Stimulated activated naive CD8-positive, alpha-beta T cell treated with anti-CD3 and anti-CD28 coated beads, Interleukin-15, Interleukin-2, amounts not matched to agents 100 ng/mL and 50 ng/mL, for 24 hours (primary cell): Measurements from ENCODE around the gene GNPDA2.

Experiments used
- H3K27ac Mint-ChIP-seq: one replicate; pipeline ENCODE4 v1.8.0; 2021; ENCODE audit warnings: mild to moderate bottlenecking, mixed read lengths
- H3K27me3 Mint-ChIP-seq: one replicate; pipeline ENCODE4 v1.8.0; 2021; ENCODE audit warnings: mixed read lengths
- H3K36me3 Mint-ChIP-seq: one replicate; pipeline ENCODE4 v1.8.0; 2021; ENCODE audit warnings: low read depth, mixed read lengths
- H3K4me1 Mint-ChIP-seq: one replicate; pipeline ENCODE4 v1.8.0; 2021; ENCODE audit warnings: low read depth, mixed read lengths
- H3K4me3 Mint-ChIP-seq: one replicate; pipeline ENCODE4 v1.8.0; 2021; ENCODE audit warnings: mild to moderate bottlenecking, mixed read lengths
- H3K9me3 Mint-ChIP-seq: one replicate; pipeline ENCODE4 v1.8.0; 2021; ENCODE audit warnings: mixed read lengths

Gene GNPDA2

DNA sequence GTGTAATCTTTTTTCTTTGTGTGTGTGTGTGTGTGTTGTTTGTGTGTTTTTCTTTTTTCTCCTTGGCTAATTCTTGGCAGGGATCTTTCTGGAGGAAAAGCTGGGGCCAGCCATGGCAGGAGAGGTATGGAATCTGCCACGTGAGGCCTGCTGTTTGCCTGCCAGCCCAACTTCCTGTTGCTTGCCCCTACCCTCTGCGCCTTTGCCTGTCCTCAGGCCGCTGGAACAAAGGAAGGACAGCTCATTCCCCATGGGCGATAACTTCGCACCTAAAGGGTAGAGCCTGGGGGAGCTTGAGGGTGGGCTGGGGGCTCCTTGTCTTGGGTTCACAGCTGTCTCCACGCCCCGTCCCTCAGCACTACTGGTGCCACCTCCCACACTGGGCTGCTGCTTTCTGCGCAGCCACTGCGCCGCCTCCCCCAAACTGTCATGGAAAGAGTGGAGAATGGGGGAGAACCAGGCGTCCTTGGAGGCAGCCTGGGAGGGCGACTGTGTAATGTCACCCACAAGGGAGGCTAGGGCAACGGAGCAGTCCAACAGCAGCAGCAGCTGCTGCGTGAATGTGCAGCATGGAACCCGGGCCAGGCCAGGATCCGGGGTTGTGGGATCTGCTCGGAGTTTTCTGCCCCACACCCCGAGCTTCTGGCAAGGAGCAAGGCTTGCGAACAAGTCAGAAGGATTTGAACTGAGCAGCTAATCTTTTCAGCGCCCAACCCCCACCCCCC is 62.7 kb downstream of the GNPDA2 start:
- Mint-ChIP-seq H3K4me3 (no peak overlapping the region), H3K9me3 (no peaks in the 10 kb centered on the region), H3K4me1 (no peaks in the 10 kb centered on the region)

DNA sequence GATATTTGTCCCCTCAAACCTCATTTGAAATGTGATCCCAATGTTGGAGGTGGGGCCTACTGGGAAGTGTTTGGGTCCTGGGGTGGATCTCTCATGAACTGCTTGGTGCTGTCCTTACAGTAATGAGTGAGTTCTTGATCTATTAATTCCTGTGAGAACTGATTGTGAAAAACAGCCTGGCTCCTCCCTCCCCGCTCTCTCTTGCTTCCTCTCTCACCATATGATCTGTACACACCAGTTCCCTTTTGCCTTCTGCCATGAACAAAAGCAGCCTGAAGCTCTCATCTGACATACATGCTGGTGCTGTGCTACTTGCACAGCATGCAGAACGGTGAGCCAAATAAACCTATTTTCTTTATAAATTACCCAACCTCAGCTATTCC is 63.7 kb downstream of the GNPDA2 start:
- Mint-ChIP-seq H3K27me3 (peaks cover 8% of the 10 kb centered on the region), H3K36me3 (no peaks in the 10 kb centered on the region), H3K4me1 (no peaks in the 10 kb centered on the region)

More for the DNA sequence above, 62.7 kb downstream of the GNPDA2 start:
- no peaks in the 10 kb centered on the region for H3K36me3 Mint-ChIP-seq
- H3K27me3 Mint-ChIP-seq = peaks cover 15% of the 10 kb centered on the region
- H3K27ac Mint-ChIP-seq = no peak overlapping the region

DNA sequence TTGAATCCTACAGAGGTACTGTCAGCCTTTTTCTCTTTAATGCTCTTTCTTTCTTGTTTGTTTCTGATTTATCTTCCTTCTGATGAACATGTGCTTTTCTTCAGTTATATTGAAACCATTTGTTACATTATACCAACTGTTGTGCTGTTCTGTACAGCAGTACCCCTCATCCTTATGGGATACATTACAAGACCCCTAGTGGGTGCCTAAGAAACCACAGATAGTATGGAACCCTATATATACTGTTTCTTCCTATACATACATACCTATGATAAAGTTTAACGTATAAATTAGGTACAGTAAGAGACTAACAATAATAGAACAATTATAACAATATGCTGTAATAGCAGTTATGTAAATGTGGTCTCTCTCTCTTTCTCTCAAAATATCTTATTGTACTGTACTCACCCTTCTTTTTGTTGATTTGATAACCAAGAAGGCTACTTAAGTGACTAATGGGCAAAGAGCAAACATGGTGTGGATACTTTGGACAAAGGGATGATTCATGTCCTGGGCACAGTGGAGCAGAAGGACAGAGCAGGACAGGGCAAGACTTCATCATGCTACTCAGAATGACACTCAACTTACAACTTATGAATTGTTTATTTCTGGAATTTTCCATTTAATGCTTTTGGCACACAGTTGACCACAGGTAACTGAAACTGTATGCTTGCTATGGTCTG is 64.3 kb downstream of the GNPDA2 start:
- no peaks in the 10 kb centered on the region for H3K36me3 Mint-ChIP-seq
- peaks cover 3% of the 10 kb centered on the region for H3K27me3 Mint-ChIP-seq
- no peaks in the 10 kb centered on the region for H3K9me3 Mint-ChIP-seq
- H3K4me1 Mint-ChIP-seq = no peaks in the 10 kb centered on the region
- H3K27ac Mint-ChIP-seq = no peak overlapping the region
- no peak overlapping the region for H3K4me3 Mint-ChIP-seq

More for the DNA sequence above, 63.7 kb downstream of the GNPDA2 start:
- Mint-ChIP-seq H3K27ac (no peak overlapping the region), H3K9me3 (no peaks in the 10 kb centered on the region), H3K4me3 (no peak overlapping the region)

DNA sequence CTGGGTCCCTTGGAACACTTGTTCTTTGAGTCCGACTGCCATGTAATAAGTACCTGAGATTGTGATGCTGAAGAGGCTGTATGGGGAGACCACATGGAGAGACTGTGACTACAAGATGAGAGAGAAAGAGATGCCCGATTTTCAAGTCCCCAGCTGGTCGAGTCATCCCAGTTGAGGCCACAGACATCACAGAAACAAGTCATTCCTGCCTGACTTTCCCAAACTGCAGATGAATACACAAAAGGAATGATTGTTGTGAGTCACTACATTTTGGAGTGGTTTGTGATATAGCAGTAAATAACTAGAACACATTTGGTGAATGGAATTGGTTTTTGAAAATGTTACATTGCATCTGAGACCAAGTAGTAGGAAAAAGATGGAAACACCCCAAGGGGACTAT is 66.0 kb downstream of the GNPDA2 start:
- H3K4me3 Mint-ChIP-seq = no peak overlapping the region
- H3K27me3 Mint-ChIP-seq = peaks cover 3% of the 10 kb centered on the region
- no peak overlapping the region for H3K27ac Mint-ChIP-seq
- no peaks in the 10 kb centered on the region for H3K36me3 Mint-ChIP-seq
- H3K4me1 Mint-ChIP-seq = no peaks in the 10 kb centered on the region
- no peaks in the 10 kb centered on the region for H3K9me3 Mint-ChIP-seq

DNA sequence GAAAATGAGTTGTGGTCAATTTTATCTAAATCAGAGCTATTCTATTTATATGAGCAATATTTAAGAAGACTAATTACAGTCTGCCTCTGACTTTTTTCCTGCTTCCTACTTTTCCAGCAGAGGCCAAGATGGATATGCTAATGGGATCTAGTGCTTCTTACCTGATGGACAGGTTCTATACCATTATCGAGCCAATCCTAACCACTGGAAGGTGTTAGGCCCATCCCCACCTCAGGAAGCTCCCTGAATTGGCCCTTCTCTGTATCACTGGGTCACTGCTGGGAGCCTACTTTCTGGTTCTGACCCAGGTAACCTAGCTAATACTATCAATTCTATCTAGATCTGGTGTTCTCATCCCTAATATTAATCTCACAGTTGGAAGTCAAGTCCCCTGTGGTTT is 74.4 kb downstream of the GNPDA2 start:
- H3K9me3 Mint-ChIP-seq = no peaks in the 10 kb centered on the region

More for the DNA sequence above, 74.4 kb downstream of the GNPDA2 start:
- no peaks in the 10 kb centered on the region for H3K36me3 Mint-ChIP-seq
- no peaks in the 10 kb centered on the region for H3K4me1 Mint-ChIP-seq
- peaks cover 15% of the 10 kb centered on the region for H3K27me3 Mint-ChIP-seq
- no peak overlapping the region for H3K4me3 Mint-ChIP-seq
- no peak overlapping the region for H3K27ac Mint-ChIP-seq
